HG03571 (cell line): ENCODE measurements around the gene RXYLT1.
A peak's percentile ranks its signal among the peaks of the same experiment; 100 is the strongest.
"Not testable (repeated sequence)": the region's sequence is repeated elsewhere in the genome, so short reads cannot be mapped to it uniquely, and the experiment has no call there.

Experiments
- ATAC-seq: cut with Tn5 transposase; IDR thresholded peaks from one replicate; pipeline ENCODE4 v1.9.1; 2021; ENCODE audit not compliant: unreplicated experiment

The RXYLT1 gene, protein sequence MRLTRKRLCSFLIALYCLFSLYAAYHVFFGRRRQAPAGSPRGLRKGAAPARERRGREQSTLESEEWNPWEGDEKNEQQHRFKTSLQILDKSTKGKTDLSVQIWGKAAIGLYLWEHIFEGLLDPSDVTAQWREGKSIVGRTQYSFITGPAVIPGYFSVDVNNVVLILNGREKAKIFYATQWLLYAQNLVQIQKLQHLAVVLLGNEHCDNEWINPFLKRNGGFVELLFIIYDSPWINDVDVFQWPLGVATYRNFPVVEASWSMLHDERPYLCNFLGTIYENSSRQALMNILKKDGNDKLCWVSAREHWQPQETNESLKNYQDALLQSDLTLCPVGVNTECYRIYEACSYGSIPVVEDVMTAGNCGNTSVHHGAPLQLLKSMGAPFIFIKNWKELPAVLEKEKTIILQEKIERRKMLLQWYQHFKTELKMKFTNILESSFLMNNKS

DNA sequence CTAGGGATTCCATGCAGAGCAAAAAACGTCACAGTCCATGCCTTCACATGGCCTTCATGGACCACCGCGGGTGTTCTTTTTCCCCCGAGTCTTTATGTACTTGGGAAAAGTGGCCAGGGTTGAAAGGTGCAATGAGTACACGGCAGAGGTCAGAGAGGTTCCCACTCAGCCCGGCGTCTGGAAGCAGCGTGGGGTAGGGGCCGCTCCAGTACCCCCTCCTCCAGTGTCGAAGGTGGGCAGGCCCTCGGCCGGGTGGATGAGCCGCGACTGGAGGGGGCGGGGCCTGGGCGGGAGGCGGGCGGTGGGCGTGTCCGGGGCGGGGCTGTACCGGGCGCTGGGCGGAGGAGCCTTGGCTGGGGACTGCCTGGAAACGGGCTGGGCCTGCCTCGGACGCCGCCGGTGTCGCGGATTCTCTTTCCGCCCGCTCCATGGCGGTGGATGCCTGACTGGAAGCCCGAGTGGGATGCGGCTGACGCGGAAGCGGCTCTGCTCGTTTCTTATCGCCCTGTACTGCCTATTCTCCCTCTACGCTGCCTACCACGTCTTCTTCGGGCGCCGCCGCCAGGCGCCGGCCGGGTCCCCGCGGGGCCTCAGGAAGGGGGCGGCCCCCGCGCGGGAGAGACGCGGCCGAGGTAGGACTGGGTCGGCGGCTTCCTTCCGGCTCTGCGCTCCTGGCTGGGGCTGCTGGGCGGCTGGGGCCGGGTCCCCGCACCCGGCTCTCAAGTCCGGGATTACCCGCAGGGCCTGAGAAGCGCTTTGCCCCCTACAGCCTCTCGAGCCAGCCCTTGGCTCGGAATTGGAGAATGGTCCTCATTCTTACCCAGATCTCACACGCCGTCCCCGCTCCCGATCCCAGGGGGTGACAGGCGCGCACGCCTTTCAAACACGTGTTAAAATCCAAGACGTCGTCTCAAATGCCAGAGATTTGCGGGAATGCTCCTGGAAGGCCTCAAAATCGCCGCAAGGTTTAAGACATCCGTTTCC is at the start of gene RXYLT1:
Gene RXYLT1 (plus strand): TSS at position 412 of the 984 bp plus-strand sequence. CDS start 52 bp downstream, at position 464.
- ATAC-seq = peak; percentile 96

DNA sequence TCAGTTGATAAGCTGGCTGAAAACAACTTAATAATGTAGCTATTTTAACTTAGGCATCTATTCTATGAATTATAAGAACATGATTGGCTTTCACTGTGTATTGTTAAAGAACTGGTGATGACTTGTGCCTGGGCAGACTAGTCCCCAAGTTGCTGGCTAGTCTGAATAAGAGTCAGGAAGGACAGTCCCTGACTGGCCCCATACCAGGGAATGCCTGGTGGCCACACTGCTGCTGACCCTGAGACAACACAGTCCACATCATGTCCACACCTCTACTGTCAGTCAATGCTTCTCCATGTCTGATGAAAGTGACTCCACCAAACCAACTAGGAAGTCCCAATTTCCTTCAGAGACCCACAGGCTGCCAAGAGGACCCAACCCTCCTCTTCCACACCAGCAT is 46.9 kb upstream of the RXYLT1 start:
- ATAC-seq = not testable (repeated sequence)

DNA sequence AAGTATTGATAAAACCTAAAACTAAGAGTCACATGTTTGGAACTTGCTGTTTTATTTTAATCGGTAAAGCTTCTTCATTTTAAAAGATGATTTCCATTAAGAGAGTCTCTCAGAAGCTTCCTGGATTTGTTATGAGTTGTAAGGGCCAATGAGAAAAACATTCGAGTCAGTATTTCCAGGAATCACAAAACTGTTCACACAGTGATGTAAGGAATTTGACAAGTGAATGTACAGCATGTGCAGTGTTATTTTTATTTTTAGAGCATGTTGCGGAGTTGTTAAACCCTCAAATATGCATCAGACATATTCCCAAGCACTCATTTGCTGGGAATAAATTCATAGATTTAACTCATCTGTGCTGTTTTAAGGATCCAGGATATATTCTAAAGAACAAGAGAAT is 46.1 kb upstream of the RXYLT1 start:
- ATAC-seq = not testable (repeated sequence)

DNA sequence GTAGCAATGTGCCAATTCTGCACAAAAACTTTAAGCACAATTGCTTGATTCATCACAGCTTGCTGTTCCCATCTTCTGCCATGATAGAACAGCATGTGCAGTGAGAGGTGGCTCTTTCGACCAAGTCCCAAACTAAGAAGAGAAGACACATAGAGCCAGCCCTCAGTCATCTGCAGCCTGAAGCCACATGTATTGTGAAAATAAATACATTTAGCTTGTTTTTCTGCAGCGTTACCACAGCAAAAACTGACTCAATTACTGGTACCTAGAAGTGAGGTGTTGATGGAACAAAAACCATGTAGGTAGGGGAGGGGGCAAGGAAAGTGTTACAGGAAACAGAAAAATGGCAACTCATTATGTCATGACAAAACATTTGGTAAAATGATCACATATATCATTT is 39.2 kb upstream of the RXYLT1 start:
- not testable (repeated sequence) for ATAC-seq

DNA sequence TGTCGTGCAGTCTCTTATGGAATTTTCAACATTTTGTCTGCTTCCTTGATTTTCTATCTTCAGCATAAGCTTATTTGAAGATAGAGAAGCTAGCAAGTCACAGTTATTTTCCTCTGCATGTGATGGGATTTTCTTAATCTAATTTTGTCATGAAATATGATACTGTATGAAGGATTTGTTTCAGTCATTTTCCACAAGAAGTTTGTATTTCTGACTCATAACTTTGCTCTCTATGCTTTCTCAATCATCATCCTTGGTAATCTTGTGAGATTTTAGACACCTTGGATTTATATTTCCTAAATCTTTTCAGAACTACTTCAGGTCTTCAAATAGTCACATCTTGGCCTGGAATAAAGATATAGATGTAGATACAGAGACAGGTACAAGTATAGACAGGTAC is 38.3 kb upstream of the RXYLT1 start:
- ATAC-seq = not testable (repeated sequence)

DNA sequence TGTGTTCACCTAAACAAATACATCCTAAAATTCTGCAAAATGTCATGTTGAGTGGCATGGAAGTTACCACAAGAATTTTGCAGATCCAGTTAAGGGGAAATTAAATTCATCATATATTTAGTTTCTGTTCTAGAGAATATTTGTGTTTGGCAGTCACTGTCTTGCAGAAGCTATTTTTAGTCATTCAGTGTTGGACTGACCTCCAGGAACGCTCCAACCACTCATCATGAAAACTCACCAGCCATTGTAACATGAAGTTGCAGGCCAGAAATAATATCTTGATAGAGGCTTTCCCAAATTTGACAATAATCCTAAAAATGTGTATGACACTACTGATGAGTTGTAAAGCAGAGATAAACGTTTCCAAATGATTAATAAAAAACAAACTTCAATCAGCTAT is 35.6 kb upstream of the RXYLT1 start:
- ATAC-seq = not testable (repeated sequence)

DNA sequence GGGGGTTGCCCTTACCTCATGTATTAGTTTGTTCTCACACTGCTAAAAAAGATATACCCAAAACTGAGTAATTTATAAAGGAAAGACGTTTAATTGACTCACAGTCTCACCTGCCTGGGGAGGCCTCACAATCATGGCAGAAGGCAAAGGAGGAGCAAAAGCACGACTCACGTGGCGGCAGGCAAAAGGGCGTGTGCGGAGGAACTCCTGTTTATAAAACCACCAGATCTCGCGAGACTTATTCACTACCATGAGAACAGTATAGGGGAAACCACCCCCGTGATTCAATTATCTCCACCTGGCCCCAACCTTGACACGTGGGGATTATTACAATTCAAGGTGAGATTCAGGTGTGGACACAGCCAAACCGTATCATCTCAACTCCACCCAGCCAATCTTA is 33.2 kb upstream of the RXYLT1 start:
- not testable (repeated sequence) for ATAC-seq

DNA sequence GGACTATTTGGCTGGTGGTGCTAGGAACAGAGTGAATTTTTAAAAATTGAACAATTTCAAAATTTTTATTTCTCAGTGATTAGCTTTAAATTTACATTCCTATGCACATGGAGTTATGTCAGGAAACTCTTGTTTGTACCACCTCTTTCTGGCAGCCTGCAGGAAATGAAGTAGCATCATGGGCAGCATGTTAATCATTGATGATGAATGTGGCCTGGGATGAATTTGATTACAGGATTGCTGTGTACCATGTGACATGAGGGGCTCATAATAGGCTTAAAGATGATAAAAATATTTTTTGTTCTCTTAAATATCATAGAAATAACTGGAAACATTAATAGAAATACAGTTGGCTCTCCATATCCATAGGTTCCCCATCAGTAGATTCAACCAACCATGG is 32.6 kb upstream of the RXYLT1 start:
- not testable (repeated sequence) for ATAC-seq

DNA sequence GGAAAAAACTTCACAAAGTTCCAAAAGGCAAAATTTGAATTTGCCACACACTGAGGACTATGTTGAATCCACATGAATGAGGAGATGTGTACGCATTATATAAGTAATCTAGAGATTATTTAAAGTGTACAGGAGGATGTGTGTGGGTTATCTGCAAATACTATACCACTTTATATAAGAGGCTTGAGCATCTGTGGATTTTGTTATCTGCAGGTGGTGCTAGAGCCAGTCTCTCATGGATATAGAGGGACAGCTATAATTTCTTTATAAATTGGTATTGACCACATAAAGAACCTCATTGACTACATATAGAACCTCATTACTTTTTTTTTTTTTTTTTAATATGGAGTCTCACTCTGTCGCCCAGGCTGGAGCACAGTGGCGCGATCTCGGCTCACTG is 32.2 kb upstream of the RXYLT1 start:
- no peak for ATAC-seq

DNA sequence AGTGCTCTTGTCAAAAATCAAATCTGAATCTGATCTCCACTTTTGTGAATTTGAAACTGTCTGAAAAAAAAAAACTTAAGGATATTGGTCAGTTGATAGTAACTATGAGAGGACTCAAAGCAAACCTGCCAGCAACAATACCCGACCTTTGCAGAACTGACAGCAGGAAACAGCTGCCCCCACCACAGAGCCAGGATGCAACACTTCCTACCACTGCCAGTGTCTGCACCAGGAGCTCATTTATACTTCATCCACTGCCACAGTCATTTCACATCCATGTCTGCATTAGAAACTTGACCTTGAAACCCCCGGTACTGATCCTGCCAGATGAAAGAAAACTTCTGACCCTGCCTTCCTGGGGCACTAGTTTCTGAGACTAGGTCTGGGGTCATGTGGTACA is 27.4 kb upstream of the RXYLT1 start:
- ATAC-seq = no peak

DNA sequence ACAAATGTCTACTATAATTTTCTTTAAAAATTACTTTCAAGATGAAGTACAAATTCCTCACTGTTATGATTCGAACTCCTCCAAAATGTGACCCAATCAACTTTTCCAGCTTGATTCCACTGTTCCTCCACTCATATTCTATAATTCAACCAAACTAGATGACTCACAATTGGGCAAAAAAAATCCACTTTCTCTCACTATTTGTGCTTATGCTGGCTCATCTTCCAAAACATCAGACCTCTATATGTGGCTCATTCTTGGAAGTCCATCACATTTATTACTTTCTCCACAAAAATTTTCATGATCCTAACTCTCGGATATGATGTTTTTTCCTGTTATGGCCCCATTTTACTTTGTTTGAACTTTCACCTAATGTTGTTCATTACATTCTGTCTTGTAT is 26.9 kb upstream of the RXYLT1 start:
- no peak for ATAC-seq

DNA sequence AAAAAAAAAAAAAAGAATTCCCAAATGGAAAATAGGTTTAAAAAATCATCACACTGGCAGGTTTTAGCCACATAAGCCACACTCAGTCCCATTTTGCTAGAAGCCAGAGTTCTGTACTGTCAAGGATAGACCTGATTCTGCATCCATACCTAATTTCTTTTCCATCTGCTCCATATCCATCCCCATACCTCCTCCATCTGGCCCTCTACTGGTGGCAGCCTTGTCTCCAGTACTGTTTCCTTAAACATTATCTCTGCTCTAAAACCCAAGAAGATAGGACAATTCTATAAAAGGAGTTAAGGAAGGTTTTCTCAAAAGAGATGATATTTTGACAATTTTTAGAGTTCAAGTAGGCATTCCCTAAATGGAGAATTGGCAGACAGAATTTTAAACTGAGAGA is 26.0 kb upstream of the RXYLT1 start:
- no peak for ATAC-seq

DNA sequence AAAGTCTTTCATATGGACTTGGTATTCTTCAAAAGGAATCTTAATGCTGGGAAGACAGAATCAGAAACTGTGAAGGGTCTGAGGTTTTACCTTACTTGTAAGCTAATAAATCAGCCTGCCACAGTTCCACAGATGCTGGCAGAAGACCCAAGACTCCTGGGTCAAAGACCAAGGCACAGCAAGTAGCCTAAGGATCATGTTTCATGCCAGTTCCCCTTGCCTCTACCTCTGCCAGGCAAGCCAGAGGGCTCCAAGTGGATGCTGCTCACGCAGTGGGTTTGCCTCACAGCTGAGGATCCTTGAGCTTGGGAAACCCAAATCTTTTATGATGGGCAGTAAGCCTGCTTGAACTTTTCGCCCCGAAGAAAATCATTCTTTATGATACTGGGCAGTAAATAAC is 15.2 kb upstream of the RXYLT1 start:
- ATAC-seq = no peak

DNA sequence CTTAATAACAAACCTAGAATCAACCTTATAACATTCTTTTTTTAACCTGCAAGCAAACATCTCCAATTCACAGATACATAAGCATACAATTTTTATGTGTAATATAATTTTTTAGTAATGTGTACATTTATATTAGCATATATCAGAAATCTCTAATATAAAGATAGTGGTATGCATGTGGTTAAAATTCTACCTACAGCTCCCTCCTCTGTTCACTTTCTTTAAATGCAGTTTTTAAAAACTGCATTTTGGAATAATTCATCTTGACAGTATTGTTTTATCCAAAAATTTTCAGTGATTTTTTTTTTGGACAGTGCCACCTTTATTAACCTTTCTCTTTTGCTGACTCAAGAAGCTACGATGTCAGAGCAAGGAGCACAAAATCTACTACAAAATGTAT is 13.2 kb upstream of the RXYLT1 start:
- no peak for ATAC-seq

DNA sequence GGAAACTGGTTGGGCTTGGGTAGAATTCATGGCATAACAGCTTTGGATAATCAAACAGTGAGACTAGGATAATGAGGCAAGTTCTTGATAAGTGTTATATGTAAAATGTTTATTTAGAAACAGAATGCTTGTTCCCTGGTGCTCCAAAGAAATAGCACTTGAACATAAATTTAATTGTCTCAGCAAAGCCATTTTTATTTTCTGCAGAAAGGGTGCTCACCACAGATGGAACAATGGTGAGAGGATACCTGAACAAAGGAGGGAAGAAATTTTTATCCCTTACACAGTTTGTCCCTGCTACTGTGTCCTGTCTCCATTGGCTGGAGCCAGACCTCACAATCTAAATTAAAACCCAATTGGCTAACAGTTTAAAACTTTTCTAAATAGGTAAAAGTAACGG is 9.3 kb upstream of the RXYLT1 start:
- no peak for ATAC-seq

DNA sequence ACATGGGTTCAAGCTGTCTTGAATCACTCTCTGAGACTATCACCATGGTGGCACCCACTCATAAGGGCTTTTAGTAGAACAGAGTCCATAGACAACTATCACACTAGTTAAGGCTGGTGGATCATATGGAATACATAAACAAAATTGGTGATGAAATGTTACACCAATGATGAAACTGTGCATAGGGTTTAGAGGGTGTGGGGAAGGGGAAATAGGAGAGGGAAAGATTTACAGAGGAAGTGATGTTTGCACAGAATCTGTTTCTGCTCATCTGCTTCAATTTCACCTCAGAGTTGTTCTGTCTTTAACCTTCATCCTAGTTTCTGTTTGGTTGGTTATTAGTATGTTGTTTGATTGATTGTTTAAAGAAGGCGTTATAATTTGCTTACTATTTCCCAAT is 2.4 kb upstream of the RXYLT1 start:
- no peak for ATAC-seq

DNA sequence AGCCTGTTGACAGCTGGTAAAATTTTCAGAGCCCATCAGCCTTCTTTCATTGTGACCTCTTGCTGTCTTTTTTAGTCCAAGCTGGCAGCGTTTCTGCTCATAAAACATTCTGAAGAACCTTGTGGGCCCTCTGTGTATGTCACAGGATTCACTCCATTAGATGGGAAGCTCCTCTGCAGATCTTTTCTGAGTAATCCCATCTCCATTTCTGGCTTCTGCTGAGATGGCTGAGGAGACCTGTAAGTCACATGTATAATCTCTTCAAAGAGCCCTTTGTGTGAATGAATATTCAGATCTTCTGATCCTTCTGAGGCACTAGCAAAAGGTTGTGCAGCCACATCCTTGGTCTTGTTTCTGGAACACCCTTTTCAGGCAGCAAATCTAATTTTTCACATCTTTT is 2.8 kb downstream of the RXYLT1 start:
- ATAC-seq = no peak

DNA sequence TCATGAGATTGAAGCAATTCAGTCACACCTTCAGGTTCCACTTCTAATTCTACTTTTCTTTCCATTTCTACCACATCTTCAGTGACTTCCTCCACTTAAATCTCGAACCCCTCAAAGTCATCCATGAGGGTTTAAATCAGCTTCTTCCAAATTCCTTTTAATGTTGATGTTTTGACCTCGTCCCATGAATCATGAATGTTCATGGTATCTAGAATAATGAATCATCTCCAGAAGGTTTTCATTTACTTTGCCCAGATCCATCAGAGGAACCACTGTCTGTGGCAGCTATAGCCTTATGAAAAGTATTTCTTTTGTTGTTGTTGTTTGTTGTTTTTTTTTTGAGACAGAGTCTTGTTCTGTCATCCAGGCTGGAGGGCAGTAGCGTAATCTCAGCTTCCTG is 7.6 kb downstream of the RXYLT1 start:
- no peak for ATAC-seq

DNA sequence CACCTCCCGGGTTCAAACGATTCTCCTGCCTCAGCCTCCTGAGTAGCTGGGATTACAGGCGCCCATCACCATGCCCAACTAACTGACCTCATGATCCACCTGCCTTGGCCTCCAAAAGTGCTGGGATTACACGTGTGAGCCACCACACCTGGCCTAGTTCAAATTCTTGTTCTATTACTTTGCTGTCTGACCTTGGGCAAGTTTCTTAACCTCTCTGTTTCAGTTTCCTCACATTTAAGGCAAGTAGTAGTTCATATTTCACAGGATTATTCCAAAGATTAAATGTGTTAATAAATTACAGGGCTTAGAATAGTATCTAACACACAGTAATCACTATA is 10.9 kb downstream of the RXYLT1 start:
- no peak for ATAC-seq

DNA sequence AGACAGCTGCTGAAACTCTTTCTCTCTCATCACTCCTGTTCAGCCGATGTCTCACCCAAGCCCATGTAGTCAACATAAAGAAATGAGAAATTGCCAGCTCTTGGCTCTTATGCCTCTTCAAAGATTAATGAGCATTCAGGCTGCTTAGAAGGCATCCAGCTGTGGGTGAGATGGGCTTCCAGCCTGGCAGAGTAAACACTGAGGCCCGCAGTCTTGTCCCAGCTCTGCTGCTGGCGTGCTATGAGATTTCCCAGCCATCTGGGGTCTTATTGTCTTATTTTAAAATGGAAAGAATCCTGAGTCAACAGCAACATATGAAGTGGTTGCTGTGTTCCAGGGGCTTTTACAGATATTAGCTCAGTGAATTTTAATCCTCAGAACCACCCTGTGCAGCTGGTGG is 12.6 kb downstream of the RXYLT1 start:
- ATAC-seq = no peak

DNA sequence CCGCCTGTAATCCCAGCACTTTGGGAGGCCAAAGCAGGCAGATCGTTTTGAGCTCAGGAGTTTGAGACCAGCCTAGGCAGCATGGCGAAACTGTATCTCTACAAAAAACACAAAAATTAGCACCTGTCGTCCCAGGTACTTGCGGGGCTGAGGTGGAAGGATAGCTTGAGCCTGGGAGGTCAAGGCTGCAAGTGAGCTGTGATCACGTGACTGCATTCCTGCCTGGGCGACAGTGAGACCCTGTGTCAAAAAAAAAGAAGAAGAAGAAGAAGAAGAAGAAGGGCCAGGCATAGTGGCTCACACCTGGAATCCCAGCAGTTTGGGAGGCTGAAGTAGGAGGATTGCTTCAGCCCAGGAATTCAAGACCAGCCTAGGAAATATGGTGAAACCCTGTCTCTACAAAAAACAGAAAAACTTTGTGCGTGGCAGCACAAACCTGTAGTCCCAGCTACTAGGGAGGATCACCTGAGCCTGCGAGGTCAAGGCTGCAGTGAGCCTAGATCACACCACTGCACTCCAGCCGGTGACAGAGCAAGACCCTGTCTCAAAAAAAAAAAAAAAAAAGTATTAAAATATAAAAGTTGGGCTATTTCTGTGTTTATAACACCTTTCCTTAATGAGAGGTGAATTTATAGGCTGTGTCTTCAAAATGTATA is 15.5 kb downstream of the RXYLT1 start:
- no peak for ATAC-seq
